Cardiac septum (tissue), 1 donor: ENCODE results near the gene JMJD8. TPM values are rescaled to one million over a fixed set of nuclear protein-coding genes. Genes with fewer than 3 reads are reported as not detected.

ENCODE experiments used
- DNase-seq: peaks from one replicate; pipeline ENCODE4 v3.0.0-alpha.2; 2020; ENCODE audit warnings: low spot score
- intact Hi-C: fragments of 100-400 bp; cut with DNase I; formaldehyde crosslinking; loops from one replicate; pipeline ENCODE4 v1.14.0; 2022
- total RNA-seq: library from RNA; stranded (reverse); fragmentation: NEBNext Ultra II Directional; extraction: Animal tissue kit (Norgen Biotek cat#: 25700); gene quantifications from one replicate; pipeline ENCODE4 v1.2.1, GENCODE V29; 2021
- donor health status: DM: no; HTN: no; CAD: no.

Gene JMJD8
- total RNA-seq, 1 donor from 2014 or later: 50.5 TPM

GRCh38 chr16:648781-649589, 35.1 kb downstream of the JMJD8 start, which contains the start of gene WDR90:
WDR90 (plus strand) TSS chr16:649365; CDS start chr16:649417, 52 bp downstream.
- peak; percentile 96 for DNase-seq
- intact Hi-C loops: no loop called here

GRCh38 chr16:648071-648780, 35.9 kb downstream of the JMJD8 start:
- intact Hi-C loops: no loop called here
- no peak for DNase-seq

- intact Hi-C loops: no loop called here
Measured at GRCh38 chr16:647173-647902, 36.8 kb downstream of the JMJD8 start.

DNA sequence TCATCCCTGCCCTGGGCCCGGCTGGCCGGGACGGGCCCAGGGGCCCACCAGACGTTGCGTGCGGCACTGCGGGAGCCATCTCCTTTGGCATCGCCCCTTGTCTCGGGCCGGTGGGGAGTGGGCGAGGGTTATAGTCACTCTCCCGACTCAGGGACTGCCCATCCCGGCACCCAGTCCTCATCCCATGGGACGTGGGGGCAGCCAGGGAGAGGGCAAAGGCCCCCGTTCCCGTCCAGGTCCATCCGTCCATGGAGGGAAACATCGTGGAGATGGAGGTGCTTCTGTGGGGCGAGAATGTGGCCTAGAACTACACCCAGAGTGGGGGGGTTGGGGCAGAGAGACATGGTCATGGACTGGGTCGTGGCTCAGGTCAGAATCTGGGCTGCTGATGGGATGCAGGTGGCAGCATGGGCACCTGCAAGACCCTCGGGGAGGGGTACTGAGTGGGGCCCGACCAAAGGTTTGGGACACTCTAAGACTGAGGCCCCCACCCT, 37.4 kb downstream of the JMJD8 start:
- intact Hi-C loops: no loop called here
- DNase-seq: no peak

More at GRCh38 chr16:647173-647902, 36.8 kb downstream of the JMJD8 start:
- DNase-seq: no peak

GRCh38 chr16:645852-646678, 38.1 kb downstream of the JMJD8 start:
- intact Hi-C loops: no loop called here
- DNase-seq: no peak

DNA sequence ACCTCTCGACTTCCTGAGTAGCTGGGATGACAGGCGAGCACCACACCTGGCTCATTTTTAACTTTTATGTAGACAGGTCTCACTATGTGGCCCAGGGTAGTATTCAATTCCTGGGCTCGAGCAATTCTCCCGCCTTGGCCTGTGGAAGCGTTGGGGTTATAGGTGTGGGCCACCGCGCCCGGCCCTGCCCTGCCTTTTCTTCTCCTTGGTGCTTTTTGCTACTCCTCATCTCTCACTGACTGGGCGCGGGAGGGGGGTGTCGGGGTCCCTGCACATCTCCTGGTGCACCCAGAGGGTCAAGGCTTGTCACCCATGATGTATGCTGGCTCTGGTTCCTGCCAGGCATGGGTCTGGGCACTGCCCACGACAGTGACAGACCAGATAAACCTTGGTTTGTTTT, 39.6 kb downstream of the JMJD8 start:
- intact Hi-C loops: loop anchor here (5.0 kb wide), 1 partner anchor 57 kb away; no protein-coding TSS in a partner anchor
- DNase-seq: no peak

- intact Hi-C loops: loop anchor here (5.0 kb wide), 1 partner anchor 56 kb away; no protein-coding TSS in a partner anchor
- no peak for DNase-seq
Measured at GRCh38 chr16:643050-643368, 41.1 kb downstream of the JMJD8 start.

DNA sequence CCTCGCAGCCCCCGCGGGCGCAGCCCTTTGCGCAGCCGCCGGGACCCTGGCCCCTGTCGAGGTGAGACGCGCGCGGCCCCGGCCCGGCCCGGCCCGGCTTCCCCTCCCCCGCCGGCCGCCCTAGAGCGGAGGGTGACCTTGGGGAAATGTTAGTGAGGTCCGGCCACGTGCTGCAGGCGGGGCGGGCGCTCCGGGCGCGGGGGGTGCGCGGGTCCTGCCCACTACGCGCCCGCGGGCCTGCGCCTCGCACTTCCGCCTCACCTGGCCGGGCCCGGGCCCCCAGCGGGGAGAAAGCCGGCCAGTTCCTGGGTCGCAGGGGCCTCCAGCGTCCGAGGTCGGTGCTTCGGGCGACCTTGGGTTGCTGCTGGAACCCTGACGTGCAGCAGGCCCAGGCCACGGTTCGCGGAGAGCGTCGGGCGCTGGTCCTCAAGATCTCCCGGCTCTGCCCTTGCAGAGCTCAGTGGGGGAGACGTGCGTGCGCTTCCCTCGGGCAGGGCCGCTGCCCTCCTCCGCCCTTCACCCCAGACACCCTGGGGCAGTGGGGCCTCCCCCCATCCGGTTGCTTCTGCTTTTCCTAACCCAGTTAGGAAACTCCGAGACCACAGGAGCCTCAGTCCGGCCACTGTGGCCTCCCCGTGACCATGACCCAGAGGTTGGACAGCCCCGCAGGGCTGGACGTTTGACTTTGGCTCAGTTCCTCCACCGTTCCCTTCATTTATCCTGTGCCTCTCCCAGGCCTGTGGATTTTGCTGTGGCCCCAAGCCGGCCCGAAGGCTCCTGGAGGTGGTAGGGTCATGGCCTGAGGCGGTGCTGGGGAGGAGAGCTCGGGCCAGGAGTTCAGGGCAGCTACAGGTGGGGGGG, 41.7 kb downstream of the JMJD8 start:
- intact Hi-C loops: loop anchor here (5.0 kb wide), 1 partner anchor 55 kb away; no protein-coding TSS in a partner anchor
- DNase-seq: no peak

- peak; percentile 93 for DNase-seq
- intact Hi-C loops: loop anchor here (2.0 to 5.0 kb wide), 2 partner anchors 19 to 54 kb away; no protein-coding TSS in a partner anchor
Measured at GRCh38 chr16:641326-642188, 42.6 kb downstream of the JMJD8 start, which contains the start of gene MCRIP2. MCRIP2 (plus strand) TSS chr16:641828; CDS start chr16:641992, 164 bp downstream.

GRCh38 chr16:640614-641013, 43.5 kb downstream of the JMJD8 start:
- DNase-seq: no peak
- intact Hi-C loops: loop anchor here (2.0 to 5.0 kb wide), 2 partner anchors 20 to 53 kb away; no protein-coding TSS in a partner anchor

GRCh38 chr16:638836-639235, 45.3 kb downstream of the JMJD8 start:
- intact Hi-C loops: no loop called here

DNA sequence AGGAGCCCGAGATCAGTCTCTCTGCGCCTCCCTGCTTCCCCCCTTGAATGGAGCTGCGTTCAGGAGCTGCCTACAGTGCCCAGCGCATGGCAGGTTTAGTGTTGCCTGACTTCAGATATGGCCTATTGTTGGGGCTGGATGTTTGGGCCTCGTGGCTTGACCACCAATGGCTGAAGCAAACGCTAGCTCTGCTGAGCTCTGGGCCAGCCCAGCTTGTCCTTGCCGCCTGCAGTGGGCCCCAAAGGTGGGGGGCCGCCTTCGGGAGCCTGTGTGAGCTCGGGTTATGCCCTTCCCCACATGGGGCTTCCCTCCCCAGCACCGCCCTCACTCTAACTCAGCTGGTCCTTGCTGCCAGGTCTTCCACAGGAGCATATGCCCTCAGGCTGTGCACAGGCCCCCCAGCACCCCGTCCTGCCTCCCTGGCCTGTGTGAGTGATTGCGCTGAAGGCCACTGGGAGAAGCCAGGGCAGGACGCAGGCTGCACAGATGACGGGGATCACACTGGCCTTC, 46.0 kb downstream of the JMJD8 start:
- DNase-seq: no peak
- intact Hi-C loops: no loop called here

More at GRCh38 chr16:638836-639235, 45.3 kb downstream of the JMJD8 start:
- no peak for DNase-seq

- intact Hi-C loops: no loop called here
- DNase-seq: peak; percentile 96
Measured at GRCh38 chr16:637081-638018, 46.8 kb downstream of the JMJD8 start.

DNA sequence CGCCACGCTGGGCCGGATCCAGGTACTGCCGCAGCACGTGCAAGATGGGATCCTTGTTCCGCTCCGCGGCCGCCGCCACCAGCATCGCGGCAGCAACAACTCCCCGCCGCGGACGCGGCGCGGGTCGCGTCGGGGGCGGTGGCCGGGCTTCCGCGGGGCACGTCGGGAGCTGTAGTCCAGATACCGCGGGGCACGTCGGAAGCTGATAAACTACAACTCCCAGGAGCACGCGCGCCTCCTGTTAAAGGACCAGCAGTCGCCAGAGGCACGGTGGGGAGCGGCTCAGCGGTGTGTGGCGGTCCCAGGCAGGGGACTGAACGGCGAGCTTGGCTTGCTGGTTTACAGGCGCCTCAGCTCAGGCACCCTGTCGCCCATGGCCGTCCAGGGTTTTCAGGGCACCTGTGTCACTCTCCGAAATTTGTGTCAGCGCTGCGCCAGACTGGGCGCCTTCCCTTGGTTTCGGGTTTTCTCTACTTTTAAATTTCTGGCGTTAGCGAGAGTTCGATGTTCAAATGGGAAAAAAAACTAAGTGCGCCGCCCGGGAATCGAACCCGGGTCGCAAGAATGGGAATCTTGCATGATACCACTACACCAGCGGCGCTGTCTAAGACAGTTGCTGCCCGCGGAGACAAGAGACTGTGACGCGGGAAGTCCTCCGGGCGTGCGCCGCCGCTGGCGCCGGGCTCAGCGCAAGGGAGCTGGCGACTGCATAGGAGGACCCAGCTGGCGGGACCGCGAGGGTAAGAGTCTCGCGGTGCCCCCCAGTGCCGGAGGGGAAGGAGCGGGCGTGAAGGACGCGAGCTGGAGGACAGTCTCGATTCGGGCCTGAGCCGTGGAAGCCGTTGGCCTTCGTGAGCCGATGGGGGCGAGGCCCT, 47.7 kb downstream of the JMJD8 start, which contains the start of gene METTL26:
TSS of gene METTL26 (minus strand) at position 100 of the 875 bp plus-strand sequence. CDS start at position 85, 15 bp downstream.
- intact Hi-C loops: no loop called here
- peak; percentile 97 for DNase-seq
